A549 (cell line): ENCODE results near the gene APOC1. TPM values are rescaled to one million over a fixed set of nuclear protein-coding genes. Genes with fewer than 3 reads are reported as not detected.
A peak's percentile ranks its signal among the peaks of the same experiment; 100 is the strongest.

Experiments
- ATAC-seq, 2 experiments: fragments of 200-7000 bp in 1 of 2; fragments of >200 bp in 1 of 2; cut with Nextera tagmentation in 1 of 2; cut with Tn5 transposase in 1 of 2; 3 replicates each; pipeline versions ENCODE4 v1.8.0 to v1.9.1; 2018 to 2020; ENCODE audit warnings: mild to moderate bottlenecking in 1 of 2, moderate library complexity in 1 of 2
- CTCF ChIA-PET: fragments of 300-600 bp; sonication (Branson Sonifier 250); formaldehyde crosslinking; extraction: SDS; loops from one replicate; lab custom pipeline; 2021; ENCODE audit warnings: antibody characterized with exemption, inconsistent platforms; lab: Yijun Ruan, JAX
- POLR2A ChIA-PET: fragments of 350-600 bp; formaldehyde crosslinking; extraction: SDS; loops from one replicate; lab custom pipeline; 2021; ENCODE audit warnings: antibody characterized with exemption, inconsistent platforms; lab: Yijun Ruan, JAX
- DNase-seq, 2 experiments: peaks; one replicate each; pipeline versions ENCODE4 v3.0.0 to v3.0.0-alpha.2; 2011 to 2016; ENCODE audit warnings: low read depth in 1 of 2, low spot score in 1 of 2
- FAIRE-seq: peaks from 2 replicates; lab custom pipeline; 2011; peaks lifted over from hg19 to GRCh38; lab: Jason Lieb, UNC
- H3K27ac ChIP-seq, 2 experiments: fragments of >200 bp; sonication (Bioruptor Twin); formaldehyde crosslinking; 3 replicates each; pipeline ENCODE4 v1.5.1; 2016 to 2017
- H3K4me1 ChIP-seq: fragments of >200 bp; sonication (Bioruptor Twin); formaldehyde crosslinking; 3 replicates; pipeline ENCODE4 v1.6.1; 2016
- H3K4me2 ChIP-seq: fragments of >200 bp; sonication (Bioruptor Twin); formaldehyde crosslinking; 3 replicates; pipeline ENCODE4 v1.6.1; 2016
- H3K4me3 ChIP-seq: fragments of >200 bp; sonication (Bioruptor Twin); formaldehyde crosslinking; 3 replicates; pipeline ENCODE4 v1.5.1; 2016
- H3K9me3 ChIP-seq: fragments of >200 bp; sonication (Bioruptor Twin); formaldehyde crosslinking; 3 replicates; pipeline ENCODE4 v1.6.1; 2016
- CBX2 ChIP-seq: fragments of 200-600 bp; sonication (generic); IDR thresholded peaks from 2 replicates; pipeline ENCODE4 v1.6.1; 2016; ENCODE audit warnings: low read depth, mild to moderate bottlenecking, borderline replicate concordance
- CHD2 ChIP-seq: fragments of 150-350 bp; IDR thresholded peaks from 2 replicates; pipeline ENCODE4 v1.6.1; 2014; ENCODE audit warnings: low read length; ENCODE audit not compliant: partially characterized antibody
- ESRRA ChIP-seq: fragments of 150-350 bp; IDR thresholded peaks from 2 replicates; pipeline ENCODE4 v1.6.1; 2014; ENCODE audit warnings: mild to moderate bottlenecking, low read length, borderline replicate concordance
- FOSL2 ChIP-seq, 2 experiments: fragments of 450-650 bp in 1 of 2; fragments of >200 bp in 1 of 2; sonication (Bioruptor Twin) in 1 of 2; formaldehyde crosslinking; IDR thresholded peaks; 2 replicates each; pipeline versions ENCODE4 v1.5.0 to v1.6.1; 2016 to 2020; ENCODE audit warnings: mild to moderate bottlenecking in 1 of 2, moderate library complexity in 1 of 2
- HMGXB4 ChIP-seq: fragments of 250-450 bp; sonication (Bioruptor Pico); IDR thresholded peaks from 2 replicates; pipeline ENCODE4 v1.5.0; 2021; ENCODE audit warnings: mild to moderate bottlenecking, moderate library complexity, borderline replicate concordance
- HOXB13 ChIP-seq: fragments of 250-450 bp; sonication (Bioruptor Pico); IDR thresholded peaks from 2 replicates; pipeline ENCODE4 v1.5.0; 2020; ENCODE audit warnings: low read depth, mild to moderate bottlenecking, moderate library complexity
- HOXB5 ChIP-seq: fragments of 250-450 bp; sonication (Bioruptor Pico); IDR thresholded peaks from 2 replicates; pipeline ENCODE4 v1.5.0; 2020; ENCODE audit warnings: mild to moderate bottlenecking, moderate library complexity
- JUN ChIP-seq, 2 experiments: fragments of >200 bp; sonication (Bioruptor Twin); formaldehyde crosslinking; IDR thresholded peaks; 2 replicates in 1 of 2; 3 replicates in 1 of 2; pipeline ENCODE4 v1.6.1; 2016 to 2017
- MAFK ChIP-seq: fragments of 450-650 bp; IDR thresholded peaks from 2 replicates; pipeline ENCODE4 v1.6.1; 2014; ENCODE audit not compliant: partially characterized antibody
- MAX ChIP-seq: IDR thresholded peaks from 2 replicates; pipeline ENCODE4 v1.6.1; 2012
- MAZ ChIP-seq: fragments of 150-350 bp; IDR thresholded peaks from 2 replicates; pipeline ENCODE4 v1.6.1; 2014; ENCODE audit warnings: antibody characterized with exemption, low read depth, low read length, borderline replicate concordance
- MYC ChIP-seq: IDR thresholded peaks from 2 replicates; pipeline ENCODE4 v1.6.1; 2012; ENCODE audit warnings: mild to moderate bottlenecking, inconsistent platforms, low read length, improper control_type of control experiment, borderline replicate concordance
- NFE2L2 ChIP-seq: fragments of 150-350 bp; conservative IDR thresholded peaks from 2 replicates; pipeline ENCODE4 v1.6.1; 2014; ENCODE audit warnings: low read length
- PBX3 ChIP-seq: IDR thresholded peaks from 2 replicates; pipeline ENCODE4 v1.6.1; 2012
- PHF8 ChIP-seq: fragments of 200-600 bp; sonication (generic); IDR thresholded peaks from 2 replicates; pipeline ENCODE4 v1.6.1; 2016; ENCODE audit warnings: low read depth, mild to moderate bottlenecking, antibody characterized with exemption, moderate library complexity, borderline replicate concordance
- POLR2A ChIP-seq: IDR thresholded peaks from 2 replicates; pipeline ENCODE4 v1.6.1; 2012; ENCODE audit warnings: mild to moderate bottlenecking, low read length
- POLR2AphosphoS2 ChIP-seq: conservative IDR thresholded peaks from 2 replicates; pipeline ENCODE4 v1.6.1; 2012; ENCODE audit warnings: low read length, improper control_type of control experiment, inconsistent platforms
- RCOR1 ChIP-seq: fragments of 150-350 bp; IDR thresholded peaks from 2 replicates; pipeline ENCODE4 v1.6.1; 2014; ENCODE audit warnings: antibody characterized with exemption, low read length, low read depth
- RFX5 ChIP-seq: fragments of 450-650 bp; IDR thresholded peaks from 2 replicates; pipeline ENCODE4 v1.7.1; 2014; ENCODE audit warnings: antibody characterized with exemption, mild to moderate bottlenecking, moderate library complexity
- TFCP2L1 ChIP-seq: fragments of 250-450 bp; sonication (Bioruptor Pico); IDR thresholded peaks from 2 replicates; pipeline ENCODE4 v1.5.0; 2021; ENCODE audit warnings: mild to moderate bottlenecking
- ZFP36 ChIP-seq: fragments of 450-650 bp; IDR thresholded peaks from 2 replicates; pipeline ENCODE4 v1.6.1; 2014; ENCODE audit warnings: borderline replicate concordance; ENCODE audit not compliant: partially characterized antibody
- WGBS: methylation state at CpG from one replicate; pipeline ENCODE4 v1.1.6; 2017; ENCODE audit errors: missing lambda C conversion rate; 5-methylcytosine and 5-hydroxymethylcytosine counted together
- polyA plus RNA-seq, 4 experiments: library from polyadenylated mRNA; depleted of rRNA in 3 of 4; stranded (reverse); fragments of >200 nt; fragmentation: RNase III in 1 of 4; extraction: RNeasy Plus Mini Kit Qiagen cat#74134 plus additional on column Dnase treatment in 1 of 4; gene quantifications; 2 replicates in 3 of 4; 3 replicates in 1 of 4; pipeline ENCODE4 v1.2.3, GENCODE V29; 2011 to 2017
- TF ChIP-seq, protein P1 (sequence below): fragments of >200 bp; sonication (Bioruptor Twin); formaldehyde crosslinking; IDR thresholded peaks from 3 replicates; pipeline ENCODE4 v1.6.1; 2016
- TF ChIP-seq, protein P2 (sequence below): fragments of 150-350 bp; IDR thresholded peaks from 2 replicates; pipeline ENCODE4 v1.6.1; 2014; ENCODE audit warnings: low read depth, mild to moderate bottlenecking, low read length
- TF ChIP-seq, protein P3 (sequence below): IDR thresholded peaks from 2 replicates; pipeline ENCODE4 v1.6.1; 2012; ENCODE audit warnings: low read depth, borderline replicate concordance

Gene APOC1
- polyA plus RNA-seq, 2 of the 4 experiments (the other 2 are of a cell fraction), result 88.7 to 196 TPM

- peak overlapping the region; percentile 46 for H3K4me3 ChIP-seq
- H3K4me1 ChIP-seq, result peaks cover 23% of the 10 kb centered on the region
- FAIRE-seq, result no peak
- peak overlapping the region; percentile 97 for H3K4me2 ChIP-seq
- ChIA-PET CTCF (interaction anchor here (0.6 to 1.8 kb wide), 10 partner anchors 10 to 201 kb away, joined by 3 to 7 read pairs (median 3); no protein-coding TSS in a partner anchor), POLR2A (interaction anchor here (1.0 to 1.7 kb wide), 14 partner anchors 10 to 1221 kb away, joined by 3 to 8 read pairs (median 4); partner anchors contain the start of genes APOC1, APOE, CLASRP and CLPTM1)
- peak in 1 of 2 experiments; percentile 1; a peak in 2 of 6 replicates for ATAC-seq
- no peak for DNase-seq
- TF ChIP-seq, protein P1, sequence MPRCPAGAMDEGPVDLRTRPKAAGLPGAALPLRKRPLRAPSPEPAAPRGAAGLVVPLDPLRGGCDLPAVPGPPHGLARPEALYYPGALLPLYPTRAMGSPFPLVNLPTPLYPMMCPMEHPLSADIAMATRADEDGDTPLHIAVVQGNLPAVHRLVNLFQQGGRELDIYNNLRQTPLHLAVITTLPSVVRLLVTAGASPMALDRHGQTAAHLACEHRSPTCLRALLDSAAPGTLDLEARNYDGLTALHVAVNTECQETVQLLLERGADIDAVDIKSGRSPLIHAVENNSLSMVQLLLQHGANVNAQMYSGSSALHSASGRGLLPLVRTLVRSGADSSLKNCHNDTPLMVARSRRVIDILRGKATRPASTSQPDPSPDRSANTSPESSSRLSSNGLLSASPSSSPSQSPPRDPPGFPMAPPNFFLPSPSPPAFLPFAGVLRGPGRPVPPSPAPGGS, result peak; percentile 35; the same call in 1 of the 3 replicates
- TF ChIP-seq ZFP36 (no peak), PHF8 (no peak), NFE2L2 (no peak), TFCP2L1 (CRISPR knock-in tag) (peak; percentile 85; the same call in 1 of the 2 replicates), HOXB13 (CRISPR knock-in tag) (no peak), RCOR1 (no peak), MAFK (peak; percentile 12)
- TF ChIP-seq, protein P2, sequence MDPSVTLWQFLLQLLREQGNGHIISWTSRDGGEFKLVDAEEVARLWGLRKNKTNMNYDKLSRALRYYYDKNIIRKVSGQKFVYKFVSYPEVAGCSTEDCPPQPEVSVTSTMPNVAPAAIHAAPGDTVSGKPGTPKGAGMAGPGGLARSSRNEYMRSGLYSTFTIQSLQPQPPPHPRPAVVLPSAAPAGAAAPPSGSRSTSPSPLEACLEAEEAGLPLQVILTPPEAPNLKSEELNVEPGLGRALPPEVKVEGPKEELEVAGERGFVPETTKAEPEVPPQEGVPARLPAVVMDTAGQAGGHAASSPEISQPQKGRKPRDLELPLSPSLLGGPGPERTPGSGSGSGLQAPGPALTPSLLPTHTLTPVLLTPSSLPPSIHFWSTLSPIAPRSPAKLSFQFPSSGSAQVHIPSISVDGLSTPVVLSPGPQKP, result no peak
- no peaks in the 10 kb centered on the region for H3K9me3 ChIP-seq
- peak overlapping the region; percentile 81 to 82 for H3K27ac ChIP-seq
- whole genome bisulfite sequencing, result 49% methylated on average over 17 of the region's 17 CpGs
Measured at GRCh38 chr19:44889830-44890365, 24.5 kb upstream of the APOC1 start.

DNA sequence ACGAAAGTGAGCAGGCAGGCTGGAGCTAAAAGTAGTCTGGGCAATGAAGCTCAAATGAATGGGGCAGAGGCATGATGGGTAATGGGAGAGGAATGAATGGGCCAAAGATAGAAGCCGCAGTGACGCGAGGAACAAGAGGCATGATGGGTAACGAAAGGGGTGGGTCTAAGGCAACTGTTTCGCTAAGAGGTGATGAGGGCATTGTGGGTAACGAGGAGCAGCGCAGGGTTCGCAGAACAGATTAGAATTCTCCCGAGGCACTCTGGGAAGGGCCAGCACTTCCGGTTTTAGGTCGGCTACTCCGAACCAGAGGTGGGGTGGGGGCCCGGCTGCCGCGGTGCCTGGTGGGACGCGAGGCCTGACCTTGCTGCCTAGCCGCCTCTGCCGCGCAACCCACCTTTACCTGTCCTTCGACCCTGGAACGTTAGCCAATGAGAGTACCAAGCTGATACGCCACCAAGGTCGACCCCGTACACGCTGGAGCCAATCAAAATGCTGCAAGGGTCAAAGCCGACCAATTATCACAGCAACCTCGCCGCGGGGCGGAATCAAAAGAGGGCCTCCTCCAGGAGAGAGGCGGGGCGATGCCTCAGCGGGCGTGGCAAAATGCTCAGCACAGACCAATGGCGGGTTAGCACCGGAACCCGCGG lies 23.9 kb upstream of the APOC1 start:
- ATAC-seq (peak; percentile 91 to 92), FAIRE-seq (peak; percentile 100), DNase-seq (peak; percentile 100)
- peak overlapping the region; percentile 97 for H3K4me2 ChIP-seq
- no peaks in the 10 kb centered on the region for H3K9me3 ChIP-seq
- CTCF ChIA-PET, result interaction anchor here (0.6 to 1.8 kb wide), 10 partner anchors 9 to 201 kb away, joined by 3 to 7 read pairs (median 3); no protein-coding TSS in a partner anchor
- peaks cover 23% of the 10 kb centered on the region for H3K4me1 ChIP-seq
- TF ChIP-seq PBX3 (peak; percentile 83; the same call in 1 of the 2 replicates), POLR2A (peak; percentile 73), ESRRA (peak; percentile 78; the same call in 1 of the 2 replicates), MAZ (peak; percentile 64; the same call in 1 of the 2 replicates), MAX (peak; percentile 77), FOSL2 (IDR thresholded peaks at IDR 0.05) (no peak), FOSL2 (CRISPR knock-in tag; IDR thresholded peaks at IDR 0.05) (peak; percentile 50; the same call in 1 of the 2 replicates), JUN (IDR thresholded peaks at IDR 0.05) (peak in 1 of 2 experiments; percentile 79; a peak in 3 of 5 replicates), HMGXB4 (CRISPR knock-in tag) (no peak), HOXB5 (peak; percentile 32; the same call in 1 of the 2 replicates), CBX2 (no peak), MYC (peak; percentile 82), CHD2 (peak; percentile 4), POLR2AphosphoS2 (peak; percentile 90; the same call in 1 of the 2 replicates), ZFP36 (no peak), RFX5 (peak; percentile 86), MAFK (peak; percentile 1), RCOR1 (no peak)
- TF ChIP-seq, protein P3, sequence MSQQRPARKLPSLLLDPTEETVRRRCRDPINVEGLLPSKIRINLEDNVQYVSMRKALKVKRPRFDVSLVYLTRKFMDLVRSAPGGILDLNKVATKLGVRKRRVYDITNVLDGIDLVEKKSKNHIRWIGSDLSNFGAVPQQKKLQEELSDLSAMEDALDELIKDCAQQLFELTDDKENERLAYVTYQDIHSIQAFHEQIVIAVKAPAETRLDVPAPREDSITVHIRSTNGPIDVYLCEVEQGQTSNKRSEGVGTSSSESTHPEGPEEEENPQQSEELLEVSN, result 0 out of 2 replicates have a peak, but pooled peaks have one; percentile 46
- TF ChIP-seq, protein P2, result 0 out of 2 replicates have a peak, but pooled peaks have one; percentile 52
- H3K4me3 ChIP-seq, result peak overlapping the region; percentile 46
- POLR2A ChIA-PET, result interaction anchor here (0.6 to 1.7 kb wide), 17 partner anchors 9 to 1222 kb away, joined by 3 to 8 read pairs (median 3); partner anchors contain the start of genes APOC1, APOE, CLASRP and CLPTM1
- 1% methylated on average over 37 of the region's 40 CpGs for WGBS
- H3K27ac ChIP-seq, result peak overlapping the region; percentile 81 to 82
